Prostate gland (tissue), 2 donors: ENCODE measurements around the gene OSBP.

Source experiments
- POLR2A ChIP-seq: fragments of 450-650 bp; IDR thresholded peaks from one replicate; pipeline ENCODE4 v1.6.1; 2016; ENCODE audit warnings: antibody characterized with exemption, mild to moderate bottlenecking
- POLR2AphosphoS5 ChIP-seq: sonication (generic); formaldehyde crosslinking; IDR thresholded peaks from one replicate; pipeline ENCODE4 v1.6.1; 2017; ENCODE audit warnings: antibody characterized with exemption
- TF ChIP-seq, protein P1 (sequence below), 4 experiments: fragments of 200-600 bp in 2 of 4; fragments of 450-650 bp in 2 of 4; sonication (generic) in 2 of 4; IDR thresholded peaks; 1 replicate in 3 of 4; 2 replicates in 1 of 4; pipeline ENCODE4 v1.5.1; 2016 to 2019; ENCODE audit warnings: antibody characterized with exemption in 4 of 4, mild to moderate bottlenecking in 2 of 4, moderate library complexity in 2 of 4

DNA sequence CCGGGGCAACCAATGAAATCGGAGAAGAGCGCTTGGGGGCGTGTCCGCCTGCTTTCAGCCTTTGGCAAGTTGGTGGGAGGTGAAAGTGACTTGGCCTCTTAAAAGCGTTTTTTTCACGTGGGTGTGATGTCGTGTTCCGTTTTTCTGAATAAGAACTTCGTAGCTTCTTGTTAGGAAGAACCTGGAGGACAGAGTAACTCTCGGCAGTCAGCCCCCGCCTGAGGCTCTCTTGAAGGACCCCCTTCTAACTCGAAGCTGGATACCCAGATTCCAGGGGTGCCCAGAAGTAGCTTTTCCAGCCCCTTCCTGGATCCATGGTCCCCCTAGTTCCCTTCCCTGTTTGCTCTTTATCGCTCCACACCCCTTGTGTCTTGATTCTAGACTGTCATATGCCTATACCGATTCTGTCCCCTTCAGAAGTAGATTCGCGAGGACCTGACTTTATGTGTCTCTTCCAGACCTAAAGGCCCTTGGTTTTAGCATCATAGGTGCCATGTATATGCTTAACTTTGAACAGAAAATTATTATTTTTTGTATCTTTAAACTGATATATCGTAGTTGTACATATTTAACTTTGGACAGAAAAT lies 915 bp upstream of the OSBP start:
- TF ChIP-seq POLR2AphosphoS5 (no peak), POLR2A (peak; percentile 39)
- TF ChIP-seq, protein P1, sequence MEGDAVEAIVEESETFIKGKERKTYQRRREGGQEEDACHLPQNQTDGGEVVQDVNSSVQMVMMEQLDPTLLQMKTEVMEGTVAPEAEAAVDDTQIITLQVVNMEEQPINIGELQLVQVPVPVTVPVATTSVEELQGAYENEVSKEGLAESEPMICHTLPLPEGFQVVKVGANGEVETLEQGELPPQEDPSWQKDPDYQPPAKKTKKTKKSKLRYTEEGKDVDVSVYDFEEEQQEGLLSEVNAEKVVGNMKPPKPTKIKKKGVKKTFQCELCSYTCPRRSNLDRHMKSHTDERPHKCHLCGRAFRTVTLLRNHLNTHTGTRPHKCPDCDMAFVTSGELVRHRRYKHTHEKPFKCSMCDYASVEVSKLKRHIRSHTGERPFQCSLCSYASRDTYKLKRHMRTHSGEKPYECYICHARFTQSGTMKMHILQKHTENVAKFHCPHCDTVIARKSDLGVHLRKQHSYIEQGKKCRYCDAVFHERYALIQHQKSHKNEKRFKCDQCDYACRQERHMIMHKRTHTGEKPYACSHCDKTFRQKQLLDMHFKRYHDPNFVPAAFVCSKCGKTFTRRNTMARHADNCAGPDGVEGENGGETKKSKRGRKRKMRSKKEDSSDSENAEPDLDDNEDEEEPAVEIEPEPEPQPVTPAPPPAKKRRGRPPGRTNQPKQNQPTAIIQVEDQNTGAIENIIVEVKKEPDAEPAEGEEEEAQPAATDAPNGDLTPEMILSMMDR (IDR thresholded peaks at IDR 0.05), result no peak
